Stimulated activated effector memory CD8-positive, alpha-beta T cell treated with anti-CD3 and anti-CD28 coated beads, Interleukin-12 subunit alpha, Interleukin-12 subunit beta, amount 100 ng/mL, for 72 hours (primary cell): ENCODE data around the gene SLC17A9.
A peak's percentile ranks its signal among the peaks of the same experiment; 100 is the strongest.

Experiments
- ATAC-seq: fragments of 150-1000 bp; cut with Tn5 transposase; 2 replicates; pipeline ENCODE4 v1.10.0; 2021
- DNase-seq, 2 donors: peaks; one replicate each; pipeline ENCODE4 v3.0.0; 2021 to 2022; ENCODE audit warnings: low spot score in 2 of 2
- H3K27ac Mint-ChIP-seq: one replicate; pipeline ENCODE4 v1.8.0; 2022; ENCODE audit warnings: mild to moderate bottlenecking, mixed read lengths
- H3K36me3 Mint-ChIP-seq: one replicate; pipeline ENCODE4 v1.8.0; 2022; ENCODE audit warnings: mild to moderate bottlenecking, mixed read lengths
- H3K4me1 Mint-ChIP-seq: one replicate; pipeline ENCODE4 v1.8.0; 2022; ENCODE audit warnings: mixed read lengths
- H3K4me3 Mint-ChIP-seq: one replicate; pipeline ENCODE4 v1.8.0; 2022; ENCODE audit warnings: mild to moderate bottlenecking, mixed read lengths
- H3K9me3 Mint-ChIP-seq: one replicate; pipeline ENCODE4 v1.8.0; 2022; ENCODE audit warnings: mixed read lengths

Gene SLC17A9

DNA sequence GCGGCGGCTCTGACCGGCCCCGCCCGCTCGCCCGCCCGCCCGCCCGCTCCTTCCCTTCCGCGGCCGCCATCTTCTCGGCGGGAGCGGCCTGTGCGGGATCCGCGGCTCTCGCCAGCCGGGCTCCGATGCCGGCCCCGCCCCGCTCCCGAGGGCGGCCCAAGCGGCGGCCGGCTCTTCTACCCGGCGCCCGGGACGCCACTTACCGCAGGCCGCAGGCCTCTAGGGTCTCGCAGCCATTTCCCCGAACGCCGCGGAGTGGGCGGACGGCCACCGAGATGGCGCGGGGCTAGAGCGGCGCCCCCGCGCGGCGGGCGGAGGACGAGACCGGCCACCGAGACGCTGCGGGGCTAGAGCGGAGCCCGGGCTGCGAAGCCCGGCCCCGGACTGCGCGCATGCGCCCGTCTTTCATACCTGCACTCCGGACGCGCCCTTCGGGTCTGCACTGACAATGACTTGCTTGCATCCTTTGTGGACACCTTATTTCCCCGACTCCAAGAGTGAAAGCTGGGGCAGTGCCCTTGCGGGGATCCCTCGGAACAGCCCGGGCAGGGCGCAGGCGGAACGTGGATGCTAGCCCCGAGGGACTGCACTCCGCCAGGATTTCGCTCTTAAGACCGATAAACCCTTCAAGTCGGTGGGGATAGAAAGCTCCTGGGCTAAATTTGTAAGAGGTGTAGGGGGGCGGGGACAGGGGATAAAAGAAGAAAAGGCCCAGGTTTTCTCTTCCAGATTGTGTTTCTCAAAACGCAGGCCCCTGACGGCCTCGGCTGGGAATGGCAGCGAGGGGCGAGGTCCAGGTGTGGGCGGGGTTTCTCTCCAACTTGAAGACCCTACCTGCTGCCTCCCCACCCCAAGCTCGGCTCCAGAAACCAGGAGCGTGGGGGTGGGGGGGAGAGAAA, 26.0 kb upstream of the SLC17A9 start, which contains the start of gene DIDO1:
Gene DIDO1 (minus strand): TSS at position 277 of the 899 bp plus-strand sequence.
- H3K9me3 Mint-ChIP-seq: no peaks in the 10 kb centered on the region
- ATAC-seq (peak; percentile 87), DNase-seq (peak; percentile 92 to 94)
- H3K4me1 Mint-ChIP-seq: peaks cover 71% of the 10 kb centered on the region
- peak within 1 kb of the TSS; percentile 96 for H3K27ac Mint-ChIP-seq
- peaks cover 33% of the 10 kb centered on the region for H3K36me3 Mint-ChIP-seq
- H3K4me3 Mint-ChIP-seq: peak within 1 kb of the TSS; percentile 89

DNA sequence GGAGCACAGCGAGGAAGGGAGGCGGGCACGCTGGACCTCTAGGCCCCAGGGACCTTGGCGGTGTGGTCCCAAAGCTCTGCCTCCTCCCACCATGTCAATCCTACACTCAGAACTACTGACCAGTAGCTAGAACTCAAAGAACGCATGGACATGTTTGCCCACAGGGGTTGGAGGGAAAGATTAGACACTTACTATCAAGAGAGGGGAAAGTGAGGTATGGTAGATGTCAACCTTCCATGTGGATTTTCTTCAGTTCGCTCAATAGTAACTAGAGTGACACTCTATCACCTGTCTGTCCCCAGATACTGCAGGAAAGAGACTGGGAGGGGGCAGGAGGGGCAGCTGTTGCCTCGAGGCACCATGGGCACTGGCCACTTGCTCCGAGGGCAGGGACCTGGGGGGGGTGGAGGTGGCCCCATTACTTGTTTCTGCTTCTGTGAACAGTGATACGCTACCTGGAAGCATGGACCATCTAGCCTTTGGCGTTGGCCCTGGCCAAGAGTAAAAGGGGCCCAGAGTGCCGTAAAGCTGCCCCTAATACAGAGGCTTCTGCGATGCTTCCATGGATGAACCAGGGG, 25.3 kb upstream of the SLC17A9 start:
- Mint-ChIP-seq H3K36me3 (peaks cover 33% of the 10 kb centered on the region), H3K4me3 (peak overlapping the region; percentile 89), H3K4me1 (peaks cover 67% of the 10 kb centered on the region), H3K9me3 (no peaks in the 10 kb centered on the region), H3K27ac (peak overlapping the region; percentile 84)
- no peak for ATAC-seq
- DNase-seq: no peak

DNA sequence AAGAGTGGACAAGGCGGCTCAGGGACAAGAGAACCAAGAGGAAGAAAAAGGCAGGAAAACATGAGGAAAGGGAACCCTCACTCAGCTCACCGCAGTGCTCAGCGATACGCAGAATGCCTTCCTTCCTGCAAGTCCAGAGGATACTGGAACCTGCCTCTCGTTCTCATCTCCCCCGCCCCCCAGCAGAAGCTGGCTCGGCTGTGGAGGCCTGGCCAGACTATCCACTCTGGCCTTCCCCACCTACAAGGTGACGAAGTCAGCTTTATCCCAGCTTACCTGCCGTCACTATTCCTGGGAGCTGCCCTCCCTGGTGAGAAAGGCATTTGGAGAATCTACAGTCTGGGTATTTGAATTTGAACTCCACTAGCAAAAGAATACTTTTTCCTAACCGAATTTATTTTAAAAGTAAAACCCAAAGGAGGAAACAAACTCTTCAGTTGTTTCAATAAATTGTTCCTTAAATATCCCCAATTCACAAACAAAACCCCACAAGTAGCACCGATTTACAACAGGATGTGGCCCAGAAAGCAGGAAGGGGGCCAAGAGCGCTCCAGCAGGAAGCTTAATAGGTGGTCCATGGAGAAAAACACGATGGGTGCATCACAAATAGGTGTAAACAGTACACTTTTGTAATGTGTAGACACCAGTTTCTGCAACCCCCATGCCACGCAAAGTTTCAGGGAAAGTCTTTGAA, 24.1 kb upstream of the SLC17A9 start:
- Mint-ChIP-seq H3K4me3 (peak overlapping the region; percentile 89), H3K4me1 (peaks cover 60% of the 10 kb centered on the region), H3K36me3 (peaks cover 27% of the 10 kb centered on the region), H3K27ac (peak overlapping the region; percentile 84), H3K9me3 (no peaks in the 10 kb centered on the region)
- DNase-seq: no peak
- ATAC-seq: no peak

DNA sequence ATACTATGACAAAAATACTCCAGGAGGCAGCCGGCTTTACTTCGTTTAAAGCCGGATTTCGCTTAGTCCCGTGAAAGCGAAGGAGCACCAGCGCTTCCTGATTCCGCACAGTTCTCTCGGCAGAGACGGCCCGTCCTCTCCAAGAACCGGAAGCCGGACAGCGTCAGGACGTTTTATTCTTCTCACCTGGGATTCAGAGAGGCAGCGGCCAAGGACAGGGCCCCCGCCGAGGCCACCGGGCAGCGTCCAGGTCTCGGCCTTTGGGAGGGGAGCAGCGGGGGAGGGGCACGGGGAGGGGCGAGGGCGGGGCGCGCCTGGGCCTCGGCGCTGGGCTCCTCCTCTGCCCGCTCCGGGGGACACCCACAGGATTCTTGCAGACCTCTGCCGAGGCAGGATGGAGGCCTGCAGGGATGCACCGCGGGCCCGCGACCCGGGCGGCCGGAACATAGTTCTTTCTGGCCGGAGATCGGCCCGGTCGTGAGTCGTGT, 23.4 kb upstream of the SLC17A9 start:
- Mint-ChIP-seq H3K9me3 (no peaks in the 10 kb centered on the region), H3K27ac (peak overlapping the region; percentile 84), H3K4me1 (peaks cover 56% of the 10 kb centered on the region), H3K36me3 (peaks cover 23% of the 10 kb centered on the region), H3K4me3 (peak overlapping the region; percentile 89)
- ATAC-seq (peak; percentile 63), DNase-seq (peak; percentile 32 to 69)

DNA sequence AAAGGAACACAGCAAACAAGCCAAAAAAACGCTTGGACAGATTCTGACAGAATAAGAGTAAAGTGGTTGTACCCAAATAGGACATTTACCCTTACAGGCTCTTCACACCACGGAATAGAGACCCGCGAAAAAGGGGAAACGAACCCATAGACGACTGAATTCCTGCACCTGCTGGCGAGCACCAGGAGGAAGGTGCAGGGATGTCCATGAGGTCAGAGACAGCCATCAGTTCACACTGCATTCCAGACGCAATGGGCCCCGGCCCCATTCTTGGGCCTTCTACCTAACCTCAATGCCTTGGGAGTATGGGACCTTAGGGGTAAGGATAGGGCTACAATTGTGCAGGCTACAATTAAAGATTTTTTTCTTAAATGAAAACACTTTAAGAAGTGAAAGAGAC, 21.0 kb upstream of the SLC17A9 start:
- DNase-seq (no peak), ATAC-seq (no peak)
- H3K4me3 Mint-ChIP-seq: no peak overlapping the region
- peaks cover 47% of the 10 kb centered on the region for H3K4me1 Mint-ChIP-seq
- H3K27ac Mint-ChIP-seq: no peak overlapping the region
- peaks cover 4% of the 10 kb centered on the region for H3K36me3 Mint-ChIP-seq
- no peaks in the 10 kb centered on the region for H3K9me3 Mint-ChIP-seq

GRCh38 chr20:62933966-62934365, 18.5 kb upstream of the SLC17A9 start:
- Mint-ChIP-seq H3K4me3 (no peak overlapping the region), H3K36me3 (peaks cover 9% of the 10 kb centered on the region), H3K9me3 (no peaks in the 10 kb centered on the region), H3K27ac (no peak overlapping the region), H3K4me1 (peaks cover 28% of the 10 kb centered on the region)
- ATAC-seq (no peak), DNase-seq (no peak)

DNA sequence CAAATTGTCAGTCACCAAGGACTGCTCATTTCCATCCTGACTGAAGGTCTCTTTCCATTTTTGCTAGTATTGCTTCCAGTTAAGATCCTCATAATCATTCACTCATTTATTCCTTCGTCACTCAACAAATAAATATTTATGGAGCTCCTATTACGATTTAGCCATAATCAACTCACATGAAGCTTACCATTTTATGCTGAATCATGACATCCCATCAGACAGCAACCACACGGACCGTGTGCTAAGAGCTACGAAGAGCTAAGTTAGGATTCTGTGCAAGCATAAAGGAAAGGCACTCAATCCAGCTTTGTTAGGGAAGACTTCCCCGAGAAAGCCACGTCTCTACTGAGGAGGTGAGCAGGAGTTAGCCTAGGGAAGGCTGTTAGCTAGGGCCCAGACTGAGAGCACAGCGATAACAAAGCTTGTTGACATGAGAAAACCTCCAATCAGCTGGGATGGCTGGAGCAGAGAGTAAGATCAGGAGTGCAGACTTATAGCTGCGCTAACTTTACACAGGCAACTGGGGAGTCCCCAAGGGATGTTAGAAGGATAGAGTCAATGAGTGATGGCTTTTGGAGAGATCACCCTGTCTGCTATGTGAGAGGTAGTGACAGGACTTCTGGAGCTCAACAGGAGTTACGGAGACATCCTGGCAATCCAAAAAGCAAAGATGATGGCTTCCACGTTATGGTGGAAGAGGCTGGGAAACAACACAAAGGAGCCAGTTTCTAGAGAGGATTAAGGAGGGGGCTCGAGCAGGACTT, 17.1 kb upstream of the SLC17A9 start:
- H3K27ac Mint-ChIP-seq: no peak overlapping the region
- no peak for DNase-seq
- no peaks in the 10 kb centered on the region for H3K9me3 Mint-ChIP-seq
- peaks cover 20% of the 10 kb centered on the region for H3K36me3 Mint-ChIP-seq
- ATAC-seq: no peak
- H3K4me3 Mint-ChIP-seq: no peak overlapping the region
- peaks cover 27% of the 10 kb centered on the region for H3K4me1 Mint-ChIP-seq

GRCh38 chr20:62935968-62936585, 16.4 kb upstream of the SLC17A9 start:
- H3K36me3 Mint-ChIP-seq: peaks cover 27% of the 10 kb centered on the region
- H3K27ac Mint-ChIP-seq: no peak overlapping the region
- no peak overlapping the region for H3K4me3 Mint-ChIP-seq
- no peaks in the 10 kb centered on the region for H3K9me3 Mint-ChIP-seq
- DNase-seq (no peak), ATAC-seq (no peak)
- peaks cover 21% of the 10 kb centered on the region for H3K4me1 Mint-ChIP-seq

GRCh38 chr20:62937268-62938104, 15.0 kb upstream of the SLC17A9 start:
- ATAC-seq (peak; percentile 92), DNase-seq (peak; percentile 98)
- Mint-ChIP-seq H3K4me1 (peaks cover 27% of the 10 kb centered on the region), H3K36me3 (peaks cover 41% of the 10 kb centered on the region), H3K9me3 (no peaks in the 10 kb centered on the region), H3K4me3 (no peak overlapping the region), H3K27ac (peak overlapping the region; percentile 98)

DNA sequence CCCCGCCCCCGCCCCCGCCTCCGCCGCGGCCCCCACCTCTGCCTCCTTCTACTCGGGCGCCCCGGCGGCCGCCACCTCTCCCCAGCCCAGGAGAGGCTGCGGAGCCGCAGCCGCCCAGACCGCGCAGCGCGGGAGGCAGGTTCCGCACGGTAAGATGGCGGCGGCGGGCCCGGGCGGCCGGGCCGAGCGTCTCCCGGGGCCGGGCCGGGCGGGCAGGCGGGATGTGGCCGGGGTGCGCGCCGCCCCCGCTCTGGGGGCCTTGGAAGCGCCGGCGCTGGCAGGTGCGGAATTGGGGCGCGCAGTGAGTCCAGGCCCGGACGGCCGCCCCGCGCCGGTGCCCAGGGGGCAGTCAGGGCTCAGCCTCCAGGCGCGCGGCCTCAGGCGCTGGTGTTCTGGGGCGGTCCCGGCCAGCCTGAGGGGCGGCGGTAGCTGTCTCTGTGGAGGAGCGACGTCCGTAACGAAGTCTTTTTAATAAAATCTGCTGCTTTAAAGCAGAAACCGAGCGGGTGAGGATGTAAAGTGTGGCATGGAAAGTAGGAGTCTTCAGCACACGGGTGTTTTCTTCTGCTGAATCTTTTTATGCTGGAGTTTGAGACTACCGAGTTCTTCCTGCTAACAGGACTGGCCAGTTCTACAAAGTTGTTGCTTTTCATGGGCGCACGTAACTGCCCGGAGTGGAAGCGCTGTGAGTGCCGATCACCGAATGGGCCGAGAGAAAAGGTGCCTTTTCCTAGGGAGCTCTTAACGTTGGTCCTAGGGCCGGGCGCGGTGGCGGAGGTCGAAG, 14.2 kb upstream of the SLC17A9 start, which contains the start of gene GID8:
Gene GID8 (plus strand): TSS at position 43 of the 784 bp plus-strand sequence. CDS start 3,356 bp downstream, outside the sequence.
- Mint-ChIP-seq H3K27ac (peak within 1 kb of the TSS; percentile 98), H3K4me3 (no peak within 1 kb of the TSS), H3K4me1 (peaks cover 27% of the 10 kb centered on the region), H3K36me3 (peaks cover 50% of the 10 kb centered on the region), H3K9me3 (no peaks in the 10 kb centered on the region)
- DNase-seq: peak; percentile 63
- ATAC-seq: peak; percentile 76

DNA sequence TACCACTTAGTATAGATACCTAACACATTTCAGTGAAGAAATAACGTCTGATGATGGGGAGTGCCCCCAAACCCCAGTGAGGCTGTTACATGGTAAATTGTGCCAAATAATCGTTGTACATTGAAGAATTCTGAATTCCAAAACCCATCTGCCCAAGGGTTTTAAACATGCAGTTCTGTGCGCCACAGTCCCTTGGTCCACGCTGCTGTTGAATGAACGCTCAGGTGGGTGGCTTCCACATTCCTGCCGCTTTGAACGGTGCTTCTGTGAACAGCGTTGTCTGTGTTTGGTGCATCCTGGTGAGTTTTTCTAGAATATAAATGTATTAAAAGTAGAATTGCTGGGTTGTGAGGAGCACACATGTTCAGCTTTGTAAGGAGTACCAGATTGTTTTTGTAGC, 11.6 kb upstream of the SLC17A9 start:
- peaks cover 27% of the 10 kb centered on the region for H3K4me1 Mint-ChIP-seq
- DNase-seq (no peak), ATAC-seq (no peak)
- no peaks in the 10 kb centered on the region for H3K9me3 Mint-ChIP-seq
- H3K27ac Mint-ChIP-seq: peak overlapping the region; percentile 63
- H3K4me3 Mint-ChIP-seq: no peak overlapping the region
- H3K36me3 Mint-ChIP-seq: peaks cover 75% of the 10 kb centered on the region

DNA sequence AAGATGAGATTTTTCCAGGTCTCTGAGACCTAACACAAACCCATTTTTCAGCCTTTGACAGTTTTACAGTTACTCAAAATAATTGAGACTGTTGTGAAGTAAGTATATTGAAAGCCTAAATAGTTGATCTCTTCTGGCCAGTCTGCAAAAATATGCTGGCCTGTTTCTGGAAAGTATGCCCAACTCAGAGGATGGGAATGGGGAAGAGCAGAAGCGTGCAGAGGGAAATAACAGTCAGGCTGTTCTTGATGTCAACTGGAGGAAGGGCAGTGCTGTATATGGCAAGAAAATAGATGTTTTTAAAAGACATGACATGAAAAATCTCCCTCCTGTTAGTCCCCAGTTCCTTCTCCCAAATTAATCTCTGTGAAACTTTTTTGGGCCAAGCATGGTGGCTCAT, 10.7 kb upstream of the SLC17A9 start:
- Mint-ChIP-seq H3K27ac (peak overlapping the region; percentile 63), H3K36me3 (peaks cover 81% of the 10 kb centered on the region), H3K4me3 (no peak overlapping the region), H3K9me3 (no peaks in the 10 kb centered on the region), H3K4me1 (peaks cover 27% of the 10 kb centered on the region)
- no peak for ATAC-seq
- no peak for DNase-seq

GRCh38 chr20:62942456-62942855, 10.1 kb upstream of the SLC17A9 start:
- Mint-ChIP-seq H3K9me3 (no peaks in the 10 kb centered on the region), H3K4me1 (peaks cover 27% of the 10 kb centered on the region), H3K27ac (peak overlapping the region; percentile 63), H3K36me3 (peaks cover 88% of the 10 kb centered on the region), H3K4me3 (no peak overlapping the region)
- DNase-seq: no peak
- ATAC-seq: no peak
